Endothelial cell of umbilical vein (primary cell): Measurements from ENCODE around the gene HDAC4. TPM values are rescaled to one million over a fixed set of nuclear protein-coding genes. Genes with fewer than 3 reads are reported as not detected.

ENCODE experiments used
- BruUV-seq: library from RNA; stranded (reverse); fragments of 400-500 nt; replicated peaks from 2 replicates; lab custom pipeline; 2021; lab: Mats Ljungman, UMichigan
- CTCF ChIA-PET: fragments of 300-600, 350-600 bp; sonication (Branson Sonifier 250); formaldehyde crosslinking; loops from one replicate; lab custom pipeline; 2021; ENCODE audit warnings: antibody characterized with exemption, inconsistent platforms; lab: Charles Lee
- POLR2A ChIA-PET: fragments of 300-600, 350-600 bp; sonication (Branson Sonifier 250); formaldehyde crosslinking; loops from one replicate; lab custom pipeline; 2021; ENCODE audit warnings: antibody characterized with exemption, inconsistent platforms; lab: Charles Lee
- DNase-seq: peaks from one replicate; pipeline ENCODE4 v3.0.0-alpha.2; 2011; ENCODE audit warnings: low read depth, low spot score
- FAIRE-seq: peaks from 2 replicates; lab custom pipeline; 2011; peaks lifted over from hg19 to GRCh38; lab: Jason Lieb, UNC
- H2AFZ ChIP-seq: 2 replicates; pipeline ENCODE4 v1.6.0; 2012; ENCODE audit warnings: low read depth, low read length, control low read depth, inconsistent platforms
- H3K27ac ChIP-seq: 2 replicates; pipeline ENCODE4 v1.5.1; 2011; ENCODE audit warnings: low read depth, mild to moderate bottlenecking, control low read depth, low read length, moderate library complexity; ENCODE audit not compliant: insufficient read depth
- H3K27me3 ChIP-seq, 2 experiments: 2 replicates each; pipeline versions ENCODE4 v1.6.0 to v1.6.1; 2011; ENCODE audit warnings: low read length in 2 of 2, mixed read lengths in 1 of 2; ENCODE audit not compliant: control insufficient read depth in 2 of 2, insufficient read depth in 2 of 2
- H3K36me3 ChIP-seq, 2 experiments: 2 replicates in 1 of 2; 3 replicates in 1 of 2; pipeline ENCODE4 v1.5.1; 2011; ENCODE audit warnings: low read length in 2 of 2, mild to moderate bottlenecking in 1 of 2, moderate library complexity in 1 of 2; ENCODE audit not compliant: control insufficient read depth in 2 of 2, insufficient read depth in 2 of 2; ENCODE audit errors: extremely low read depth in 1 of 2
- H3K4me1 ChIP-seq: 3 replicates; pipeline ENCODE4 v1.5.1; 2011; ENCODE audit warnings: mild to moderate bottlenecking, low read length; ENCODE audit not compliant: control insufficient read depth, insufficient read depth; ENCODE audit errors: extremely low read depth
- H3K4me2 ChIP-seq: 2 replicates; pipeline ENCODE4 v1.6.1; 2011; ENCODE audit warnings: low read length, control low read depth, mixed read lengths; ENCODE audit not compliant: insufficient read depth
- H3K4me3 ChIP-seq, 3 experiments: fragments of 200-600 bp in 1 of 3; sonication (generic), shearing (Covaris generic) in 1 of 3; replicated peaks in 1 of 3; 2 replicates each; pipeline ENCODE4 v1.5.1; 2011 to 2016; ENCODE audit warnings: control low read depth in 3 of 3, low read length in 3 of 3, mild to moderate bottlenecking in 2 of 3, inconsistent platforms in 1 of 3, low read depth in 1 of 3, moderate library complexity in 1 of 3; ENCODE audit not compliant: insufficient read depth in 1 of 3
- H3K79me2 ChIP-seq: 2 replicates; pipeline ENCODE4 v1.6.0; 2012; ENCODE audit warnings: low read length, inconsistent platforms; ENCODE audit not compliant: control insufficient read depth, insufficient read depth
- H3K9ac ChIP-seq: replicated peaks from 2 replicates; pipeline ENCODE3; 2011; ENCODE audit warnings: low read length, control low read depth; ENCODE audit not compliant: insufficient read depth; ENCODE audit errors: extremely low read depth
- H3K9me1 ChIP-seq: replicated peaks from 3 replicates; pipeline ENCODE4 v1.6.0; 2011; ENCODE audit warnings: mild to moderate bottlenecking, low read length; ENCODE audit not compliant: control insufficient read depth, insufficient read depth; ENCODE audit errors: extremely low read depth
- H3K9me3 ChIP-seq: replicated peaks from 2 replicates; pipeline ENCODE4 v1.5.1; 2012; ENCODE audit warnings: low read length, inconsistent platforms; ENCODE audit not compliant: control insufficient read depth, insufficient read depth
- H4K20me1 ChIP-seq: replicated peaks from 2 replicates; pipeline ENCODE3; 2011; ENCODE audit warnings: mild to moderate bottlenecking, low read length; ENCODE audit not compliant: control insufficient read depth, insufficient read depth; ENCODE audit errors: extremely low read depth
- EZH2 ChIP-seq: IDR thresholded peaks from 2 replicates; pipeline ENCODE4 v1.6.1; 2012; ENCODE audit warnings: borderline replicate concordance, low read depth, mild to moderate bottlenecking, moderate library complexity, low read length, inconsistent platforms; ENCODE audit not compliant: severe bottlenecking
- FOS ChIP-seq: IDR thresholded peaks from 2 replicates; pipeline ENCODE4 v1.6.1; 2011; ENCODE audit warnings: mild to moderate bottlenecking, low read length, moderate library complexity, borderline replicate concordance; ENCODE audit not compliant: insufficient read depth
- GATA2 ChIP-seq: IDR thresholded peaks from 2 replicates; pipeline ENCODE4 v1.7.0; 2011; ENCODE audit warnings: low read depth, mild to moderate bottlenecking, moderate library complexity, mixed read lengths, low read length; ENCODE audit not compliant: insufficient read length, insufficient read depth
- JUN ChIP-seq: IDR thresholded peaks from 2 replicates; pipeline ENCODE4 v1.6.1; 2011; ENCODE audit warnings: borderline replicate concordance, low read depth; ENCODE audit not compliant: insufficient read length, insufficient read depth
- MYC ChIP-seq: IDR thresholded peaks from one replicate; pipeline ENCODE4 v1.6.1; 2011; ENCODE audit warnings: mild to moderate bottlenecking, low read depth, low read length
- POLR2A ChIP-seq: IDR thresholded peaks from 2 replicates; pipeline ENCODE4 v1.6.1; 2012; ENCODE audit warnings: low read depth, mild to moderate bottlenecking, control low read depth, low read length
- POLR2AphosphoS5 ChIP-seq: IDR thresholded peaks from 2 replicates; pipeline ENCODE4 v1.6.1; 2012; ENCODE audit warnings: low read depth, mild to moderate bottlenecking, control low read depth, low read length, moderate library complexity; ENCODE audit not compliant: insufficient read depth
- dilution Hi-C: fragments of 300-500 bp; cut with MboI; formaldehyde crosslinking; loops from one replicate; pipeline ENCODE4 v1.15.0; 2019; ENCODE audit warnings: low sequenced_read_pairs; ENCODE audit not compliant: extremely low pct_ligation_motif_present
- intact Hi-C: fragments of 100-400 bp; cut with micrococcal nuclease; formaldehyde crosslinking; loops from one replicate; pipeline ENCODE4 v1.10.0; 2022
- polyA plus RNA-seq, 4 experiments: library from polyadenylated mRNA; depleted of rRNA in 3 of 4; stranded (reverse) in 3 of 4; unstranded in 1 of 4; fragments of >200 nt; gene quantifications; 2 replicates each; pipeline versions ENCODE4 v1.2.1 to v1.2.3, GENCODE V29; 2011 to 2012; ENCODE audit warnings: missing spikeins in 1 of 4
- total RNA-seq: library from RNA; stranded (reverse); gene quantifications from 2 replicates; pipeline ENCODE4 v1.2.3, GENCODE V29; 2021
- TF ChIP-seq, protein P1 (sequence below): IDR thresholded peaks from 2 replicates; pipeline ENCODE4 v1.6.1; 2011; ENCODE audit not compliant: insufficient read depth, insufficient read length
- TF ChIP-seq, protein P2 (sequence below), 2 donors: IDR thresholded peaks; 1 replicate in 1 of 2; 2 replicates in 1 of 2; pipeline ENCODE4 v1.5.1; 2011; ENCODE audit warnings: low read length in 2 of 2, mild to moderate bottlenecking in 2 of 2, moderate library complexity in 2 of 2, control low read depth in 1 of 2, inconsistent platforms in 1 of 2, low read depth in 1 of 2; ENCODE audit not compliant: insufficient read depth in 1 of 2; ENCODE audit errors: extremely low read depth in 1 of 2

The HDAC4 gene
- total and polyA plus RNA-seq, 2 donors (not counting 3 experiments of a cell fraction or from before 2014, with no cell fraction given): 13.4 to 33.0 TPM

DNA sequence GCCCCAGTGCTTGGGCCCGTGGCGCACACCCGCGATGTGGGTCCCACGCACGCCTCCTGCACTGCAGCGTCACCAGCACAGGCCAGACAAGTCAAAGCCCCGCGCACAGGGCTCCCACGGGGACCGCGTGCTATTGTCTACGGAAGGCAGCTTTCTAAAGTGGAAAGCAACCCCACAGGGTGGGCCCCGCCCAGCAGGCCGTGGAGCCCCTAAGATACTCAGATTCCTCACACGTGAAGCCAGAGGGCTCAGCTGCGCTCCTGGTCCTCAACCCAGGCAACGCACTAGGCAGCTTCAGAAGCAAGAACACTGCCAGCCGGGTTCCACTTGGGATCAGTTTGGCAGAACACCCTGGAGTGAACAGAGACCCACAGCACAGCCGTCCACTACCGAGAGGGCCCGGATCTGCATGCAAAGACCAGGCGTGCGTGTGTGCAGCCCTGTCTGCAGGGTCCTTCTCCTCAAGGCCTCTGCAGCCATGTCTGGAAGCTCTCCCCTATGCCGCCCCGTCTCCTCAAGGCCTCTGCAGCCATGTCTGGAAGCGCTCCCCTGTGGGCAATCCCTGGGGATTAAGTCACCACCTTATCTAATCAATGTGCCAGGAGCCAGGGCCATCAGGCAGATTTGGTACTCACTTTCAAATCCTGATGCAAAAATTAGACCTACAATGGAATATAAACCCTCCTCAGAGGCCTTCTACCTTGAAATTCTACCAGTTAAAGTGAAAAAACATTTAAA, 231.3 kb downstream of the HDAC4 start:
- peaks cover 0 to 2% of the 10 kb centered on the region in 2 experiments for H3K36me3 ChIP-seq
- H3K79me2 ChIP-seq: no peaks in the 10 kb centered on the region
- ChIA-PET POLR2A (no interaction called here), CTCF (no interaction called here)
- BruUV-seq: no TSS peak
- no peaks in the 10 kb centered on the region for H3K4me1 ChIP-seq
- DNase-seq (no peak), FAIRE-seq (no peak)
- no peaks in the 10 kb centered on the region for H4K20me1 ChIP-seq
- TF ChIP-seq MYC (no peak), POLR2AphosphoS5 (no peak), POLR2A (no peak), JUN (no peak), FOS (no peak), GATA2 (no peak), EZH2 (no peak)
- TF ChIP-seq, protein P1, sequence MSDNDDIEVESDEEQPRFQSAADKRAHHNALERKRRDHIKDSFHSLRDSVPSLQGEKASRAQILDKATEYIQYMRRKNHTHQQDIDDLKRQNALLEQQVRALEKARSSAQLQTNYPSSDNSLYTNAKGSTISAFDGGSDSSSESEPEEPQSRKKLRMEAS: no peak
- TF ChIP-seq, protein P2, sequence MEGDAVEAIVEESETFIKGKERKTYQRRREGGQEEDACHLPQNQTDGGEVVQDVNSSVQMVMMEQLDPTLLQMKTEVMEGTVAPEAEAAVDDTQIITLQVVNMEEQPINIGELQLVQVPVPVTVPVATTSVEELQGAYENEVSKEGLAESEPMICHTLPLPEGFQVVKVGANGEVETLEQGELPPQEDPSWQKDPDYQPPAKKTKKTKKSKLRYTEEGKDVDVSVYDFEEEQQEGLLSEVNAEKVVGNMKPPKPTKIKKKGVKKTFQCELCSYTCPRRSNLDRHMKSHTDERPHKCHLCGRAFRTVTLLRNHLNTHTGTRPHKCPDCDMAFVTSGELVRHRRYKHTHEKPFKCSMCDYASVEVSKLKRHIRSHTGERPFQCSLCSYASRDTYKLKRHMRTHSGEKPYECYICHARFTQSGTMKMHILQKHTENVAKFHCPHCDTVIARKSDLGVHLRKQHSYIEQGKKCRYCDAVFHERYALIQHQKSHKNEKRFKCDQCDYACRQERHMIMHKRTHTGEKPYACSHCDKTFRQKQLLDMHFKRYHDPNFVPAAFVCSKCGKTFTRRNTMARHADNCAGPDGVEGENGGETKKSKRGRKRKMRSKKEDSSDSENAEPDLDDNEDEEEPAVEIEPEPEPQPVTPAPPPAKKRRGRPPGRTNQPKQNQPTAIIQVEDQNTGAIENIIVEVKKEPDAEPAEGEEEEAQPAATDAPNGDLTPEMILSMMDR (IDR thresholded peaks at IDR 0.05; ENCODE audit: extremely low read depth in 1 of 2, insufficient read depth in 1 of 2, low read depth in 1 of 2, low read length in 2 of 2): no peak
- no peaks in the 10 kb centered on the region for H3K27me3 ChIP-seq
- intact Hi-C loops: no loop called here
- dilution Hi-C loops: no loop called here
- no peaks in the 10 kb centered on the region for H3K9me1 ChIP-seq
- no peaks in the 10 kb centered on the region for H3K9me3 ChIP-seq
- H3K4me2 ChIP-seq: no peak overlapping the region
- no peak overlapping the region for H3K9ac ChIP-seq
- no peak overlapping the region for H3K4me3 ChIP-seq
- no peak overlapping the region for H2AFZ ChIP-seq
- H3K27ac ChIP-seq: no peak overlapping the region
